Activated CD4-positive, alpha-beta T cell treated with anti-CD3 and anti-CD28 coated beads for 24 hours (primary cell): ENCODE data around the gene ALG6.
"Not testable (repeated sequence)": the region's sequence is repeated elsewhere in the genome, so short reads cannot be mapped to it uniquely, and the experiment has no call there.

Source experiments
- DNase-seq, 2 donors: peaks; one replicate each; pipeline ENCODE4 v3.0.0-alpha.2; 2020; ENCODE audit warnings: low read depth in 2 of 2

The ALG6 gene

GRCh38 chr1:63328122-63328521 is 39.3 kb upstream of the ALG6 start:
- DNase-seq, result no peak

GRCh38 chr1:63328781-63329180 is 38.6 kb upstream of the ALG6 start:
- DNase-seq, result no peak

DNA sequence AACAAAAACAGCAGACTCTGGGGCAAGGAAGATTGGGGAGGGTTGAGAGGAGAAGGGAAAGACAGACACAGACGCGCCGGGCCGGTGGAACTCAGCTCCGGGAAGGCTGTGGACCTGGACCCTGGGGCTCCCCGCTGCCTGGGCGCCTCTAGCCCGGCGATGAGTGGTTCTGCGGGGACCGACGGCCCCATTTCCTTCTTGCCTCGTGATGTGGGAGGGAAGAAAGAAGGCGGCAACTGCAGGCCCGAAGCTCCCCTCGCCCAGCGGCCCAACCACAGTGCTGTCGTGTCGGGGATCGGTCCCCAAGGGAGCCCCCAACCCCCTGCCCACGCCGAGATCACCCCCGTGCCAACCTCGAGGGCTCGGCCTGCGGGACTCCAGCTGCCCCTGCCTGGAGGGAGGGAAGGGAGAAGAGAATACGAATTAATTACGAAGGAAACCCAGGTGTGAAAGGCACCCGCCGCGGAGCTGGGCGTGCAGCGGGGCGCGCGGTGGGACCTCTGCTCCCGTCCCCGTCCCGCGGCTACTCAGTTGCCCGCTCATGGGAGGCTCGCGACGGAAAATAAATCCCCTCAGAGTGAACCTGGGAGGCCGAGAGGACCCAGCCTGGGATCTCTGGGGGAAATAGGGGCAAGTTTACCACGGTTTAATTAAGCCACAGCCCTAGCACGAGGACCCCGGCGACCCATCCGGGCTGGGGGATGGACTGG is 37.7 kb upstream of the ALG6 start:
- no peak for DNase-seq

DNA sequence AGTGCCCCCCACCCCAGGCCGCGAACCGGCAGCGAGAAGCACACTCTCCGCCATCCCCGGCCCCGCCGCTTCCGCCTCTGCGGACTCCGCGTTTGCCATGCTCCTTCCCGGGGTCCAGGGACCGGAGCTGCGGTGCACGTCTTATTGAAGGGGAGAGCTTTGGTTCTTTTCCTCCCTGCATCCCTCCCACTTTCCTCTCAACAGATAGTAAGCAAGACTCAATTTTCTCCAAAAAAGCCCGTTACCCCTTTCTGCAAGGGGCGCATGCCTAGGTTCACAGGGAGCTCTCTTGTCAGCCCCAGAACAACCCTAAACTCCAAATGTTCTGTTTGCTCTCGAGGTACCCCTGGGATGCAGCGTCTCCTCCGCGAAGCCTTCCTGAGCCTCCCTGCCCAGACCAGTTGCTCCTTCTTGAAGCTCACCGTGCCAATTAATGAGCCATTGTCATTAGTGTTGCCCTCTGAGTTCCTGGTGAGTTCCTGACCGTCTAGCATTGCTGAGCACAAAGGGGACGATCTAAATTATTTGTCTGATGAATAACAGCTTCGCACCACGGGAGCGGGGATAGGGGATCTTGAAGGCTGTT is 37.0 kb upstream of the ALG6 start:
- no peak for DNase-seq

- DNase-seq, result no peak
Observed at GRCh38 chr1:63342402-63342801, 25.0 kb upstream of the ALG6 start.

GRCh38 chr1:63343922-63344321 is 23.5 kb upstream of the ALG6 start:
- no peak for DNase-seq

DNA sequence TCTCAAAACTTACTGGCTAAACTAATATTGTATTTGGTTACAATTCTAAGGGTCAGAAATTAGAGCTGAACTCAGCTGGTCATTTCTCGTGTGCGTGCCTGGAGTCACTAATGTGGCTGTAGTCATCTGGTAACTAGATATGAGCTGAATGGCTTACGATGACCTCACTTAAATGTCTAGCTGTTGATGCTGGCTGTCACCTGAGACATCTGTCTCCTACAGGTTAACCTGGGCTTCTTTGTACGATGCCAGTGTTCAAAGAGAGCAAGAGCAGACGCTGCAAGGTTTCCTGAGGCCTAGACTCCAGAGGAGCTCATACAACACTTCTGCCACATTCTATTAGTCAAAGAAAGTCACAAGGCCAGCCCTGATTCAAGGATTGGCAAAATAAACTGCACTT is 17.1 kb upstream of the ALG6 start:
- no peak for DNase-seq

- no peak for DNase-seq
Observed at GRCh38 chr1:63352736-63353135, 14.7 kb upstream of the ALG6 start.

GRCh38 chr1:63356234-63356633 is 11.2 kb upstream of the ALG6 start:
- not testable (repeated sequence) for DNase-seq

GRCh38 chr1:63359561-63359960 is 7.9 kb upstream of the ALG6 start:
- no peak for DNase-seq

- no peak for DNase-seq
Observed at GRCh38 chr1:63362073-63362472, 5.4 kb upstream of the ALG6 start.

DNA sequence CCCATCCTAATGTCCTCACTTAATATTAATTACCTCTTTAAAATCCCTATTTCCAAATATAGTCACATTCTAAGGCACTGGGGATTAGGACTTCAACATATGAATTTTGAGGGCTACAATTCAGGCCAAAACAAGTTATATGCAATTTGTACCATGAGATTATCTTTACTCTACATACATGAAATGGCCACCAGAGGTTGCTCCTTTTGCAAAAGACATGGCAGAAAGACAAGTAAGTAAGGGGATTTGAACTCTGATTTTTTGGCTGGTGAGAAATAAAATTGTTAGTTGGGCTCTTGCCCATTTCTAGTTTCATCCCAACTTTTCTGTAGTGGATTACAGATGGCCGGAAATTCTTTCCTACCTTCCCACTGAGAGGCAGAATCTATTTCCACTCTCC is 4.8 kb upstream of the ALG6 start:
- no peak for DNase-seq

DNA sequence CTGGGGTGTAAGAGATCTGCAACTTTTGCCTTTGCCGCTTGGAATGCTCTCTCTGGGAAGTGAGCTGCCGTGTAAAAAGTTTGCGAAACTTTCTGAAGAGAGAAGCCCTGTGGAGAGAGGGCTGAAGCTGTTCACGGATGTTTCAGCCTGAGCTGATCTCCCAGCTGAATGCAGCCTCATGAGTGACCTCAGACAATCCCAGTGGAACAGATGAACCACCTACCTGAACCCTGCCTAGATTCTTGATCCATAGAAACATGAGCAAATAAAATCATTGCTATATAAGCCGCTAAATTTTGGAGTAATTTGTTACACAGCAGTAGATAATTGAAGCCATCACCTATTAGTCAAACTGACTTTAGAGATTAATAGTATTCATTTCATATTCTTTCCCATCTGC is 4.4 kb upstream of the ALG6 start:
- no peak for DNase-seq

DNA sequence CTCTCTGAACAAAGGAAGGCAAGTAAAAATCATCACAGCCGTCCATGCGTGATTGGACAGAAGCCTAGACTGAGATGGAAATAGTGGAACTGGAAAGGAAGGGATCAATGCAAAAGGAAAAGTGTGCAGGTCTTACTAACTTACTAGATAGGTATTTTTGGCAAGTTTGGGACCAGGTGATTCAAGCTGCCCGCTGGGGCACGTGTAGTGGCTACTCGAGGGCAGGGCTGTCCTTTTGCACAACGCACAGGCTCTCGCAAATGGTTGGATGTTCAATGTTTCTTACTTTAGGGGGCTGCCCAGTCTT is 566 bp upstream of the ALG6 start:
- no peak for DNase-seq

DNA sequence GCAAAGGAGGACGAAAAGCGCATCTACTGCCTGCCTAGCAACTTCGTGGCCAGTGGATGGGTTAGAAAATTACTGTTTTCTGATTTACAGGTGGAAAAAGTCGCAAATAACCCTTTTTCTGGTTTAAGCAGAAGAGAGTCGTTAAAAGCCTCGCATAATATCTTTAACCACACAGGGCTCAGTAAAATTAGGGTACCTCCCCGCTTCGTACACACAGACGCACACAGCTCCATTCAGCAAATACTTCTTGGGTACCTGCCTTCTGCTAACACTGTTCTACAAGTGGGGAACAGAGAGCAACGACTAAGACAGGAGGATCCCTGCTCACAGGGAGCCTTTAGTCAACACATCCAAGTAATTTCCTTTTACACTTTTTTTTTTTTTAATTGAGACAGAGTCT is 704 bp downstream of the ALG6 start:
- DNase-seq, result no peak

GRCh38 chr1:63379583-63379982 is 12.2 kb downstream of the ALG6 start:
- no peak for DNase-seq

DNA sequence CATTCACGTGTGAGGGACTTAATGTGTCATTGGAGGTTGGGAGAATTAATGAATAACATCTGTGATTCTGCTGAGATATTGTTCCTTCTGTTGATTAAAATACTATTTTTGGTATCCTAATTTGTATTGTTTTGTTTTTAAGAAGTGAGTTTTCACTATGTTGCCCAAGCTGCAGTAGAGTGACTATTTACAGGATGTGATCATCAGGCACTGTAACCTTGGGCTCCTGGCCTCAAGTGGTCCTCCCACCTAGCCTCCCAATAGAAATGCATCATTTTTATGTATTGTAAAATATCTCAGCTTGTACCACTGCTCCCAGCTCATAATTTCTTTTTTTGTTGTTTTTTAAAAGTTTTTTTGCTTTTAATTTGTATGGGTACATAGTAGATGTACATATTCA is 14.3 kb downstream of the ALG6 start:
- DNase-seq, result no peak

DNA sequence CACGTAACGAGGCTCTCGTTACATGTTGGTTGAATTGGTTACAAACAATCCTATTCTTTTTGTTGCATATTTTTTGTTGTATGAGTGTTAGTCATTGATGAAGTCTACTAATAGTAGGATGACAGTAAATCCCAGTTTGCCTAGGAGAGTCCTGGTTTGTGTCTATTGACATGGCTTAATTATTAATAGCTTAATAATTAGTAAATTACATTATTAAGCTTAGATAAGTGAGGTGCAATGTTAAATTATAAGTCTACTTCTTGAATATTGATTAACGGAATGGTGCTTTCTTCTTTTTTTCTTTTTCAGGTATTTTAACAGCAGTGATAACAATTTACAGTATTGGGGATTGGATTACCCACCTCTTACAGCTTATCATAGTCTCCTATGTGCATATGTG is 34.5 kb downstream of the ALG6 start:
- DNase-seq, result no peak

DNA sequence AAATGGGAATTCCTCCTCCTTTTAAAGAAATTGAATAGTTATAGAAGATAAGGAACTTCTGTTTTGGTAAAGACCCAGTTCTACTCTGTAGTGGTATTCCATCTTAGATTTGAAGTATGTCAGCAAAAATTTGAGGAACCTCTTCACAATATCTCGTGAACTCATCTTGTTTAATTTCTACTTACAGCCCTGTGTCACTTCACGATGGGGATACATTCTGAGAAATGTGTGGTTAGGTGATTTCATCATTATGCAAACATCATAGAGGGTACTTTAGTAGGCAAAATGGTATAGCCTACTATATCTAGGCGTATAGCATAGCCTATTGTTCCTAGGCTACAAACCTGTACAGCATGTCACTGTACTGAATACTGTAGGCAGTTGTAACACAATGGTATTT is 36.0 kb downstream of the ALG6 start:
- no peak for DNase-seq

DNA sequence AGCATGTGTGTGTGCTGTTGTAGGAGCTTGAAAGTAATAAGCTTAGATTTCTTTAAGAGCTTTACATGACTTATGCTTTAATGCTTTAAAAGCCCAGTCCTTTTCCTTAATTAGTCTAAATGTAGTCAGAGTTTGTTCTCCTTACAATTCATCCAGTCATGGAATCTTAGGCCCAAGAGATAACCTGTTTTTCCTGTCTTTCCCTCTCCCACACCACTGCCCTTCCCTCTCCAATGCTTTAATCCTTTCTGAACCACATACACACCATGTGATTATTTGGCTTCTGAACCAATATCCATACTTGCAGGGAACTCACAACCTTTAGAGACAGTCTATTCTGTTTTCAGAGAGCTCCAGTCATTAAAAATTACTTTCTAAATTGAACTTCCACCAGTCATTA is 37.6 kb downstream of the ALG6 start:
- no peak for DNase-seq

DNA sequence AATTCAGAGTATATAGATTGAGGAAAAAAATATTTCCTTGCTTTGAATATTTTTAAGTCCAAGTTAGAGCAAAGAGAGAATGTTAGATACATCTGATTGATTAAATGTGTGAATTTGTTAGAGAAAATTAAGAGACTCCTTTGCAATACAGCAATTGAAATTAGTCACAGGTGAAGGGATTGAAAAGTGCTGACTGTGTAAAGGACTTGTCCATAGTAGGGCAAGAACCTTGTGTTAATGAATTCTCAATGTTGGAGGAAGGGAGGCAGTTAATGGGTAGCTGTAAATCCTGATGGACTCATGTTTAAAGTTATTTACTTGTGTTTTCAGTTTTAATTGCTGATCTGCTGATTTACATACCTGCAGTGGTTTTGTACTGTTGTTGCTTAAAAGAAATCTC is 38.6 kb downstream of the ALG6 start:
- no peak for DNase-seq

DNA sequence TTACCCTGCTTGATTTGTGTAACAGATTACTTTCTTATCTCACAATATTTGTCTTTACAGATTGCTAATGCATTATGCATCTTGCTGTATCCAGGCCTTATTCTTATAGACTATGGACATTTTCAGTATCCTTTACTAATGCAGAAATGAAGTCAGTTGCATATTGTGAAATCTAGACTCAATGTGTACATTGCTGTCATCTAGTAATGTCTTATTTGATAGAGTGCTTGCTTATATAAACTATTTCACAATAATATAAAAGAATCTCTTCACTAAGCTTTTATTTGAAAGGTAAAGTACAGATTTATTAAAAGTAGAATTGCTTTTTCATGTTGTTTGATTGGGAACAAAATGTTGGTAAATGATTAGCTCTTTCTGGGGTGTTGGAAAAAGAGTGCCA is 39.6 kb downstream of the ALG6 start:
- DNase-seq, result no peak

GRCh38 chr1:63408331-63408730 is 40.9 kb downstream of the ALG6 start:
- no peak for DNase-seq

GRCh38 chr1:63411066-63411465 is 43.6 kb downstream of the ALG6 start:
- DNase-seq, result no peak
